Cardiac septum (tissue), 1 donor: ENCODE data around the gene TALDO1. TPM values are rescaled to one million over a fixed set of nuclear protein-coding genes. Genes with fewer than 3 reads are reported as not detected.
"Not testable (repeated sequence)": the region's sequence is repeated elsewhere in the genome, so short reads cannot be mapped to it uniquely, and the experiment has no call there.

Experiments used
- DNase-seq: peaks from one replicate; pipeline ENCODE4 v3.0.0-alpha.2; 2020; ENCODE audit warnings: low spot score
- intact Hi-C: fragments of 100-400 bp; cut with DNase I; formaldehyde crosslinking; loops from one replicate; pipeline ENCODE4 v1.14.0; 2022
- total RNA-seq: library from RNA; stranded (reverse); fragmentation: NEBNext Ultra II Directional; extraction: Animal tissue kit (Norgen Biotek cat#: 25700); gene quantifications from one replicate; pipeline ENCODE4 v1.2.1, GENCODE V29; 2021
- donor health status: DM: no; HTN: no; CAD: no.

Gene TALDO1
- total RNA-seq, 1 donor from 2014 or later, result 92.4 TPM

DNA sequence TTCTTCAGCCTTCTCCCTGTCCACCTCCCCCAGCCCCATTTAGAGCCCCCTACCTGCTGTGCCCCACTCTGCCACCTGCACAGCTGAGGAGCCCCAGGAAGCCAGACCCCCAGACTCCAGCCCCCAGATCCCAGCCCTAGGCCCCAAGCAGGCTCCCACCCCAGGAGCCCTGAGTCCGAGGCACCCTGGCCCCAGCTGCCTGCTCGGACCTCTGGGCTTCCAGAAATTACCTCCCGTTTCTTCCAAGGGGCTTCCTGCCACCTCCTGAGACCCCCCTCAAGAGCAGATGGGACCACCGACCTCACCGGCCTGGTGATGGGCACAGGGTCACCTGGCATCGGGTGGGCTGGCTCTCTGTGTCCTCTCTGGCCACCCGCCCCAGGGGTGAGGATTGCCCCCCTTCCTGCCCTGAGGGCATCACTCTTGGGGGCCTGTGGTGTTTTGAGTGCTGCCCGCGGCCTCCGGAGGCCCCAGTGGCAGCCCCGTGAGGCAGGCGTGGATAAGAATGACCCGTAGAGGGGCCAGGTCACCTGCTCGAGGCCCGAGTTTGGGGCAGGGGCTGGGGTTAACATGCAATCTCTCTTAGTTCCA is 18.3 kb upstream of the TALDO1 start:
- intact Hi-C loops, result loop anchor here (2.0 kb wide), 2 partner anchors 66 to 172 kb away; no protein-coding TSS in a partner anchor
- no peak for DNase-seq

- no peak for DNase-seq
- intact Hi-C loops, result loop anchor here (2.0 kb wide), 2 partner anchors 67 to 173 kb away; no protein-coding TSS in a partner anchor
Measured at GRCh38 chr11:729492-730074, 17.7 kb upstream of the TALDO1 start.

- intact Hi-C loops, result no loop called here
- no peak for DNase-seq
Measured at GRCh38 chr11:733072-733471, 14.2 kb upstream of the TALDO1 start.

- intact Hi-C loops, DNase-seq: not testable (repeated sequence)
Measured at GRCh38 chr11:734541-734940, 12.7 kb upstream of the TALDO1 start.

- intact Hi-C loops, result no loop called here
- DNase-seq, result no peak
Measured at GRCh38 chr11:737366-737765, 9.9 kb upstream of the TALDO1 start.

- DNase-seq, intact Hi-C loops: not testable (repeated sequence)
Measured at GRCh38 chr11:737899-738298, 9.4 kb upstream of the TALDO1 start.

DNA sequence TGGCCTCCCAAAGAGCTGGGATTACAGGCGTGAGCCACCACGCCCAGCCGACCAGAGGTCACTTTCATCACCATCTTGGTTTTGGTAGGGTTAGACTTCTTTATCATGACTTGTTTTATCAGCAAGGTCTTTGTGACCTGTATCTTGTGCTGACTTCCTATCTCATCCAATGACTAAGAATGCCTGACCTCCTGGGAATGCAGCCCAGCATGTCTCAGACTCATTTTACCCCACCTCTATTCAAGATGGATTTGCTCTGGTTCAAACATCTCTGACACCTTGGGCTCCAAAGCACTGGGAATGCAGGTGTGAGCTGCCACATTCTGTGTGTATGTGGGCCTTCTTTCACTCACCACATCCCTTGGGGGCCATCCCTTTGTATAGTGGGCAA is 5.1 kb upstream of the TALDO1 start:
- intact Hi-C loops, result no loop called here
- DNase-seq, result no peak

- intact Hi-C loops, result no loop called here
- DNase-seq, result no peak
Measured at GRCh38 chr11:742571-743201, 4.6 kb upstream of the TALDO1 start.

- intact Hi-C loops, result no loop called here
- DNase-seq, result no peak
Measured at GRCh38 chr11:745428-745827, 1.8 kb upstream of the TALDO1 start.

DNA sequence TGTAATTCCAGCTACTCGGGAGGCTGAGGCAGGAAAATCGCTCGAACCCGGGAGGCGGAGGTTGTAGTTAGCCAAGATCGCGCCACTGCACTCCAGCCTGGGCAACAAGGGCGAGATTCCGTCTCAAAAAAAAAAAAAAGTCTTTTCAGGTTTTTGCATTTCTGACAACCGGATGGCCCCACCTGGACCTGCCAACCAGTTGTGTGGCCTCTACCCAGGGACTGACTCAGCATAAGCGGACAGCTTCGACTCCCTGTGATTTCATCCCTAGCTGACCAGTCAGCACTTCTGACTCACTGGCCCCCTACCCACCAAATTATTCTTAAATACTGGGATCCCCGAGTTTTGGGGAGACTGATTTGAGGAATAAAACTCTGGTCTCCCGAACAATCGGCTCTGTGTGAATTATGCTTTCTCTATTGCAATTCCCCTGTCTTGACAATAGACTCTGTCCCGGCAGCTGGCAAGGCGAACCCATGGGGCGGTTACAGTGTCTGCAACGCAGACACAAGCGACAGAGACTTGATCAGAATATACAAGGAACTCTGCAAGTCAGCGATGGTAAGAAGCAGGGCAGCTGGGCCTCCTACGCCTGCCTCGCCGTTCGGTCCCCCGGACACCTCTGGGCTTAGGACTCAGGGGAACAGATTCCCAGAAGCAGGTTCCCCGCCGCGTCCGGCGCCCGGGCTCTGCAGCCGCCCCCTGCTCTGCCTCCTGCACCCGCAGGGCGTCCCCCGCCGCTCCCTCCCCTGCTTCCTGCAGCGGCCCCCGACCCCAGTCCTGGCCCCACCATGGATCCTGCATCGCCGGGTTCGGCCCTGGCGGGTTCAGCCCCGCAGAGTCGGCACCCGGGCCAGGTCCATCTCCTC is 741 bp upstream of the TALDO1 start:
- no peak for DNase-seq
- intact Hi-C loops, result loop anchor here (1.0 kb wide), 1 partner anchor 51 kb away; the partner anchor contains the start of genes DEAF1 and TMEM80

DNA sequence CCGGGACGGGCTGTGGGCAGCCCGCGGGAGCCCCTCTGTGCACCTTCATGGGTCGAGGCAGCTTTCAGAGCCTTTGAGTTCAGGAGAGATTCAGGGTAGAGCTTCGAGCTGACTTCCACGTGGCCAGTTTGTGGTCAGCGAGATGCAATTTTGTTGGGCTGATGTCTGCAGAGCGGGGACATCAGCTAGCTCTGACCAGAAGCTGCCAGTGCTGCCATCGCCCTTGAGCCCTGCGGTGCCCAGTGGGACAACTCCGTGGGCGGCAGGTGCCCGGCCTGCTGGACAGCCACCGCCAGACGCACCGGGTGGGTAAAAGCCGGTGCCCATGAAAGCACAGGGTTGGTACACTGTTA is 719 bp downstream of the TALDO1 start:
- intact Hi-C loops, result no loop called here
- no peak for DNase-seq

GRCh38 chr11:749731-750130 is 2.5 kb downstream of the TALDO1 start:
- intact Hi-C loops, result no loop called here
- no peak for DNase-seq

GRCh38 chr11:760236-760635 is 13.0 kb downstream of the TALDO1 start:
- intact Hi-C loops, result no loop called here
- no peak for DNase-seq

DNA sequence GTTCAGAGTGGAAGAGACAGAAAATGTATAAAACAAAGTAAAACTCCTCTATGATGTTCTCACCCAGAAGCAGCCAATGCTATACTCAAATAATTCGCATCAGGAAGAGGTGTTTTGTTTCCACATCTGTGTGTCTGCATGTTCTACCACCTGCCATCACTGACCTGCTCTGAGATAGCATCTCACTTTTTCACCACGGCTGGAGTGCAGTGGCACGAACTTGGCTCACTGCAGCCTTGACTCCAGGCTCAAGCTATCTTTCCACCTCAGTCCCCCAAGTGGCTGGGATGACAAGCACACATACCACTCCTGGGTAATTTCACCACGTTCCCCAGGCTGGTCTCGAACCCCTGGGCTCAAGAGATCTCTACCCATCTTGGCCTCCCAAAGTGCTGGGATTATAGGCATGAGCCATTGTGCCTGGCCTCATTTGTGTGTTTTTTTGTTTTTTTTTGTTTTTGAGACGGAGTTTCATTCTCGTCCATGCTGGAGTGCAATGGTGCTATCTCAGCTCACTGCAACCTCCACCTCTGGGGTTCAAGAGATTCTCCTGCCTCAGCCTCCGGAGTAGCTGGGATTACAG is 14.4 kb downstream of the TALDO1 start:
- no peak for DNase-seq
- intact Hi-C loops, result no loop called here

DNA sequence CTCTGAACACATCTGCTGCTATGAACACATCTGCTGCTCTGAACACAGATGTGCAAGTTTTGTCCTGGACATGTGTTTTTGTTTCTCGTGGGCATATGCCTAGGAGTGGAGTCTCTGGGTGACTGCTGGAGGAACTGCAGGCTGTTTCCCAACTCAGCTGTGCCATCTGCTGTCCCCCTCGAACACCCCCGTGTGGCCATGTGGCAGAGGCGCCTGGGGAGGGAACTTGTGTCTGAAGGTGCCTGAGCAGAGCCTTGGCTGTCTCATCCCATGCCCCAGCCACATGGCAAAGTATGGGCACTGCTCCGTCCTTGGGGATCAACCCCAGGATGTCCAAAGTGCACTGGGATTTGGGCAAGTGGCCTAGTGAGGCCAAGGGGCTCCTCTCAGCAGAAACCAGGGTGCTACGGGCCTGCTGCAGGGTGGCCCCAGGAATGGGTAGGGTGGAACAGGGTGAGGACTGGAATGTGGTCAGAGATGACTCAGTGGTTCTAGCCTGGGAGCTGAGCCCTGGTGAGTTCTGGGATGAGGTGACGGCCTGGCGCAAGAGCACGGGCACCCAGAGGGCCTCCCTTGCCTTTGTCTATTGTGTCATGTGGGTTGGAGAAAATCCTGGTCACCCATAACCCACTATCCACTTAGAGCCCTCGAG is 15.3 kb downstream of the TALDO1 start:
- intact Hi-C loops, result no loop called here
- DNase-seq, result no peak

GRCh38 chr11:763073-763463 is 15.8 kb downstream of the TALDO1 start:
- intact Hi-C loops, result no loop called here
- DNase-seq, result no peak

- no peak for DNase-seq
- intact Hi-C loops, result no loop called here
Measured at GRCh38 chr11:763549-764321, 16.5 kb downstream of the TALDO1 start.

DNA sequence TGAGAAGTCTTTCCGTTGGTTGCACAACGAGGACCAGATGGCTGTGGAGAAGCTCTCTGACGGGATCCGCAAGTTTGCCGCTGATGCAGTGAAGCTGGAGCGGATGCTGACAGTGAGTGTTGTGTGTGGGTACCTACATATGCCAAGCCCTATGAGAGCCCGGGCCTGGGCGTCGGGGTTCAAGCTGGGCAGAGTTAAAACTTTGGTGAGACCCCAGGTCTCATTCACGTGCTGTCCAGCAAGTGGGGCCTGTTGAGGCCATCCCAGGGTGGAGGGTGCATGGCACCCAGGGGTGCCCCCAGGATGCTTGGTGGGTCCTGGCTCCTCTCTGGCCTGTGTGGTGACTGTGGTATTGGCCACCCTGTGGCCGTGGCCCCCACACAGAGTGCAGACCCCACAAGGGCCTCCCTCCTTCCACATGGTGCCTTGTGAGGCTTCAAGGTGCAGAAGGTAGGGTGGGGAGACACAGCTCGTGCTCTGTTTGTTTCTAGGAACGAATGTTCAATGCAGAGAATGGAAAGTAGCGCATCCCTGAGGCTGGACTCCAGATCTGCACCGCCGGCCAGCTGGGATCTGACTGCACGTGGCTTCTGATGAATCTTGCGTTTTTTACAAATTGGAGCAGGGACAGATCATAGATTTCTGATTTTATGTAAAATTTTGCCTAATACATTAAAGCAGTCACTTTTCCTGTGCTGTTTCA is 17.2 kb downstream of the TALDO1 start:
- no peak for DNase-seq

More for the DNA sequence above, 17.2 kb downstream of the TALDO1 start:
- intact Hi-C loops, result no loop called here
